Smooth muscle cell of the brain vasculature (primary cell): ENCODE measurements around the gene ASGR1.

Experiments
- DNase-seq: peaks from one replicate; pipeline ENCODE4 v3.0.0-alpha.2; 2012; ENCODE audit warnings: low read depth, low spot score

Gene ASGR1

DNA sequence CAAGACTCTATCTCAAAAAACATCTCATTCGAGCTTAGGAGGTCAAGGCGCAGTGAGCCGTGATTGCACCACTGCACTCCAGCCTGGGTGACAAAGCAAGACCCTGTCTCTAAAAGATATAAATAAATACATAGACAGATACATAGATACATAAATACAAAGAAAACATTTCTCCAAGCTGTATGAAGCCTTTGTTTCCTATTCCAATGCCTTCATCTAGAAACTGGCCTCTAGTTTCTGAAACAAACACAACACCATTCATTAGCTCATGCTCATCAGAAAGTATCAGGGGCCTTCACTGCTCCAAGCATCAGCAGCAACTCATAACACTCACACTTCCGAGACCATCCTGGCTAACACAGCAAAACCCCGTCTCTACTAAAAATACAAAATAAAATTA, 54.2 kb downstream of the ASGR1 start:
- DNase-seq = no peak

- DNase-seq = no peak
Observed at GRCh38 chr17:7123844-7124243, 55.3 kb downstream of the ASGR1 start.
